Head of caudate nucleus (tissue), 42 donors: ENCODE measurements around the gene PLCD3.

Experiments
- DNase-seq, 42 donors: peaks; one replicate each; pipeline versions ENCODE4 v3.0.0 to v3.0.0-alpha.2; 2020 to 2021; ENCODE audit warnings: mixed read lengths in 7 of 42
- intact Hi-C: fragments of 100-400 bp; cut with DNase I; formaldehyde crosslinking; loops from one replicate; pipeline ENCODE4 v1.15.0; 2022

Gene PLCD3

GRCh38 chr17:45123930-45124796 lies 8.2 kb downstream of the PLCD3 start:
- intact Hi-C loops, result no loop called here
- DNase-seq, result peak in 1 of 42 donors; percentile 14

DNA sequence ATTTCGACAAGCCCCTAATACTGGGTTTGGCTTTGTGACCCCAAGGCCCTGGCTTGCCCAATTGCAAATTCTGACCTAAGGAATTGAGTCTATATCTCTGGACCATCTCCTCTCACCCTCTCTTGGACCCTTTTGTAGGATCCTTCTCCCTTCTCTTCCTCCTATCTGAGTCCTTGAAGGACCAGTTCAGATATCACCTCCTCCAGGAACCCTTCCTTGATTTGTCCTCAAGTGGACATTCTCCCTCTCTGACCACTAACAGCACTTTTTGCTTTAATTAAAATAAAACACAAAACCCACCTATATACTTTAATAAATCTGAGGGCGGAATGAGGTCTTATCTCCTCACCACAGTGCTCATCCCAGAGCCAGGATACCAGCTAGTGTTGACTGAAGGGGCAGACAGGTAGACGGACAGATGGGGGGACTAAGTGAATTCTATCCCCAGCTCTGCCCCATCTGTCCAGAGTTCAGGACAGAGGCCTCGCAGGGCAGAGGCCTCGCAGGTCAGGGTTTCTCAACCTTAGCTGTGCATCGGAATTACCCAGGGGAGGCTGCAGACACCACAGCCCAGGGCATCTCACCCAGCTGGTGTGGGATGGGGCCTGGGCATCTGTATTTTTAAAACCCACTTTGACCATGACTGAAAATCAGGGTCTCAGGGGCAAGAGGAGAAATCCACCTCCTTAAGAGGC lies 9.1 kb downstream of the PLCD3 start:
- intact Hi-C loops, result no loop called here
- DNase-seq, result no peak

- no peak for DNase-seq
Observed at GRCh38 chr17:45121055-45121454, 11.3 kb downstream of the PLCD3 start.

DNA sequence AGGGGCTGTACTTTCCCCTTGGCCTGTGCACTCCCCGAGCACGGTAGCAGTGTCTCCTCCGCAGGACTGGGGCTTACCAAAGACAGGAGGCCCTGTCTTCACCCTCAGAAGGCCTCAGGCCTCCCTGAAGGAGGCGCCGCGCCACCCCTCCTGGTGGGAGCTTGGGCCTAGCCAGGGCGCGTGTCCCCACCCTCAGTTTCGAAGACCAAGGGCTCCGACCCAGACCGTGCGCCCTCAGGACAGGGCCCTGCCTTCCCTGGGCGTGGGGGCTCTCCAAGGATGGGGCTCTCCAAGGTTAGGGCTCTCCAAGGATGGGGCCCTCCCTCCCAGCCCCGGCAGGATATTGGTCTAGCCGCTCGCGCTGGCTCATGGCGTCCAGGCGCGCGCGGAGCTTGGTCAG lies 11.8 kb downstream of the PLCD3 start:
- intact Hi-C loops, result no loop called here
- no peak for DNase-seq

More at GRCh38 chr17:45121055-45121454, 11.3 kb downstream of the PLCD3 start:
- intact Hi-C loops, result no loop called here

DNA sequence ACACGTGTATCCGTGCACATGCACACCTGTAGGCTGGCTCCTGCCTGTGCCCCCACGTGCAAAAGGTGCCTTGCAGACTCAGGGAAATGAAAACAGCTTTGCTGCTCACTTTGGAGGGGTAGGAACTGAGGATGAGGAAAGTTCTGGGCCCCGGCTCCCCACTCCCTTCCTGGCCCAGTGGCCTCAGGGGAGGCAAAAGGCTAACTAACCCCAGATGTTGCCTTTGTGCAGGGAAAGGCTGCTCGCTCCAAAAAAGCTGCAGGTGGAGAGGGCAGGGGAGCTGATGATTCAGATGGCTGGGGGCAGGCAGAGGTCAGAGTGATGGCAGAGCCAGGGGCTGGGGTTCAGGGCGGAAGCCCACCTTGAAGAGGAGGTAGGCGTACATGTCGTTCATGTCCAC lies 12.4 kb downstream of the PLCD3 start:
- intact Hi-C loops, result no loop called here
- DNase-seq, result no peak

GRCh38 chr17:45118691-45119090 lies 13.6 kb downstream of the PLCD3 start:
- intact Hi-C loops, result no loop called here
- no peak for DNase-seq

DNA sequence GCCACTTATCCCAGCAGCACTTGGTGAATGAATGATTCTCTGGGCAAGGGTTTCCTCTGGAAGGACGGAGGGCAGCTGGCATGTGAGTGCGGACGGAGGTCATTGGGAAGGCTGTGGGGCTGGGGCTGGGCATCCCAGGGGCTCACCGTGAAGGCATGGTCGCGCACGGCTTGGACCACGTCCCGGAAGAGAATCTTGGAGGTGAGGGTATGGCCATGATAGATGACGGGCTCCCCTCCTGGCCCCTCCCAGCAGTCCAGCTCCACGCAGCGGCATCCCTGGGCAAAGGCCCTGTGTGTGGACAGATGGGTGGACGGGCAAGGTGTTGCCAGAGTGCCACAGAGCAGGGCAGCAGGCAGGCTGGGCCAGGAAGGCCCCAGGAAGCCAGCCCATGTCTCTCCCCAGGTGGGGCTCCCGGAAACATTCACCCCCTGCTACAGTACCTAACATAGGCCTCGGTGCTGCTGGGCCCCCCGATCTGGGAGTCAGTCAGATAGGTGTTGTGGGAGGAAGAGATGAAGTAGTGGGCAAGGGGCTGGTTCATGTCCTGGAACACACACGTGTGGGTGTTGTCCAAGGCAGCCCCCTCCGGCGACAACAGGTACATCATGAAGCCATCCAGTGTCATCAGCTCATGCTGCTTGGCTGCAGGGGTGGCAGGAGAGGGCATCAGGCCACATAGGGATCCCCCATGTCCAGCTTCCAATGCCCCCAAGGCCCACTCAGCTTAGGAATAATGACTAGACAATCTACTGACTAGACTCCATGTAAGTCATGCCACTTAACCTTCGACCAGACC lies 14.3 kb downstream of the PLCD3 start:
- intact Hi-C loops, result no loop called here
- no peak for DNase-seq

DNA sequence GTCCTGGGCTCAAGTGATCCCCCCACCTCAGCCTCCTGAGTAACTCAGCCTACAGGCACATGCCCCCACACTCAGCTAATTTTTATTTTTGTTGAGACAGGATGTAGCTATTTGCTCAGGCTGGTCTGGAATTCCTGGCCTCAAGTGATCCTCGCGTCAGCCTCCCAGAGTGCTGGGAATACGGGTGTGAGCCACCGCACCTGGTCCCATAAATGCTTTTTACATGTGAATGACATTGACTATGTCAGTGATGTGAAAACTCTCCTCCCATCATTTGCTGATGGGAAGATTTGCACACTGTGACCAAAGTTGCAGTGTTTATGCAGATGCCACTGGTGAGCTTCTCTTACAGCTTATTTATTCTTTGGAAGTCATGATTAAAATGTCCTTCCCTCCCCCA lies 15.0 kb downstream of the PLCD3 start:
- no peak for DNase-seq
- intact Hi-C loops, result no loop called here

DNA sequence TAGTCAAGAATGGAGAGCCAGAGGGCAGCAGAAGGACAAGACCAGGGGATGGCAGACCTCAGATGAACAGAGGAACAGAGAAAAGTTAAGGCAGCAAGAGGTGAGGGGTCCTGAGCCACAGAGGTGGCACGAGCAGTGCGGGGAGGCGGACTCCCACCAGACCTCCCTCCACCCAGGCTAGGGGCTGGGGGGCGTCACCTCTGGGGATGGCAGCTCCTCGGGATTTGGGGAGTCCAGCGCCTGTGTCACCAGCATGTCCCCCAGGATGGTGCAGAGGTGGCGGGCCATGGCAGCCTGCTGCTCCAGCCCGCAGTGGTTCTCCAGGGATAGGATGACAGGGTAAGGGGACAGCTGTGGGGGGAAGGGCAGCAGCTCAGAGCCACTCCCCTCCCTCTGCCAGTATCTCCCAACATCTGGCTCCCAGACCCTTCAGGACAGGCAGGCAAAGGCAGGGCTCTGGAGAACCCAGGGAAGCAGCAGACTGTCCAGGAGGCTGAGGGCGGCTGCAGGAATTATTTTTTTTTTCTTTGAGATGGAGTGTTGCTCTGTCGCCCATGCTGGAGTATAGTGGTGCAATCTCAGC lies 15.8 kb downstream of the PLCD3 start:
- intact Hi-C loops, result no loop called here
- DNase-seq, result no peak

GRCh38 chr17:45115871-45116270 lies 16.4 kb downstream of the PLCD3 start:
- intact Hi-C loops, result no loop called here
- peak in 12 of 42 donors; percentile 23 to 67 (median 44) for DNase-seq

DNA sequence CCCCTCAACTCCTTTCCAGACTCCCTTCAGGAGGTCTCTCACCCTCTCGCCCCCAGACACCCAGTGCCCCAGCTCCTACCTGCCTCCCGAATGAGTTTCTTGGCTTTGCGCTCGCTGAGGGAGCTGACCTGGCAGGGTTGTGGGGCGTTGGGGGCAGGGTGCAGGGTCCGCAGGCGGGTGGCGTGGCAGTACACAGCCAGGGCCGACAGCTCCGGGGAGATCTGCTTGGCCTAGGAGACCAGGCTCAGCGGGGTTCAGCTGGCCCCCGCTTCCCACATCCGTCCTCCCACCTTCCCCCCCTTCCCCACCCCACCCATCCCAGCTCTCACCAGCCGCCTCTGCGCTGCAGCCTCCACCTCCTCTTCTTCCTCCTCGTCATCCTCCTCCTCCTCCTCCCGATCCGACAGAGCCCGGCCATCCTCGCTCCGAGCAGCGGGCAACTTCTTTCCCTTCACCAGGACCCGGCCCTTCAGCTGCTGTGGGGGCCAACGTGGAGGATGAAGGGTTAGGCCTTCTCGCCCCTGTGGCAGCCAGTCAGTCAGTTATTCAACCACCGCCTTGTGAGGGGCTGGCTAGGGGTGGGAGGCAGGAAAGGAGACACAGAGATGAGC lies 17.2 kb downstream of the PLCD3 start:
- intact Hi-C loops, result no loop called here
- DNase-seq, result no peak

DNA sequence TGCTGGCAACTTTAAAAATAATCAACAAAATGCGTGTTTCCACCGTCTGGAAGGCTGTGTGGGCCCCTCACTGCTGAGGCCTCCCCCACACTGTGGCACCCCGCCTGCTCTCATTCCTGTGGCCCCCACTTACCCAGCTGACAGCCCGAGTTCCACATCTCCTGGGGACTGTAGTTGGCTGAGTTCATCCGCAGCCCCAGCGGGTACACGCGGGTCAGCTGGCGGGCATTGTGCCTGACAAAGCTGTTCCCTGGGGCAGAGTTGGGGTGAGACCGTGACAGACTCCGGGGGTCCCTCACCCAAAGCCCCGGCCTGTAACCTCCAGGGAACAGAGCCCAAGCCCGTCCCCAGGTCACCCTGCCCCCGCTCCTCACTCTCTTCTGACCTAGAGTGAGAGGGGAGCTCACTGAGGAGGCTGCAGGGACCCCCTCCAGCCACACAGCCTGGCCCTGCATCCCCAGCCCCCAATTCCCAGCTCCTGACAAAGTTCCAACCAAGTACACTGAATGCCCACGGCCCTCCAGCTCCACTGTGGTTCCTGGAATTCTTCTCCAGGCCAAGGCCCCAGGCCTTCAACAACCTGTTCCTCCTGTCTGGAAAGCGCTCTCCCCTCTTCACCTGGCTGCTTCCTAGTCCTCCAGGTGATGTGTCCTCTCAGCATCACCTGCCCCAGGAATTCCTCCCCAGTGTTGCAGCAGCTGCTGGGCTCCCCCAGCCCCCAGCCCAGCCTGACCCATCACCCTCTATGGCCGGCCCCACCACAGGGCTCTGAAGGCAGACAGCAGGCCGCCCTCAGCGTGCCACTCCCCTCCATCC lies 18.0 kb downstream of the PLCD3 start:
- intact Hi-C loops, result no loop called here

DNA sequence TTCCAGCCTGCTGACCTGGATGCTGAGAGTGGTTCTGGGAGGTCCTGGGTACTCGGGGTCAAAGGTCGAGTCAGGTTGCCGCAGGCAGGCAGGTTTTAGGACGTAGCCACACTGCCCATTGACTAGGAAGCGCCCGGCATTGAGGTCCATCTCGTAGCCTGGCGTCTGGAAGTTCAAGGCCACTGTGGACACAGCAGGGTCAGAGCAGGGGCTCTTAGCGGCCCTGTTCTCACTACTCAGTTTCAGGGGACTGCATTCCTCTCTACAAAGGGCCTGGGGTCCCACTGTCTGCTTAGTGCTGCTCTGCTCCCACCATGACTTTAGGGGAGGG lies 18.9 kb downstream of the PLCD3 start:
- intact Hi-C loops, result no loop called here
- no peak for DNase-seq

More for the DNA sequence above, 18.0 kb downstream of the PLCD3 start:
- no peak for DNase-seq

- DNase-seq, result no peak
- intact Hi-C loops, result no loop called here
Observed at GRCh38 chr17:45112559-45113423, 19.5 kb downstream of the PLCD3 start.

GRCh38 chr17:45111850-45112249 lies 20.5 kb downstream of the PLCD3 start:
- intact Hi-C loops, result no loop called here
- no peak for DNase-seq

DNA sequence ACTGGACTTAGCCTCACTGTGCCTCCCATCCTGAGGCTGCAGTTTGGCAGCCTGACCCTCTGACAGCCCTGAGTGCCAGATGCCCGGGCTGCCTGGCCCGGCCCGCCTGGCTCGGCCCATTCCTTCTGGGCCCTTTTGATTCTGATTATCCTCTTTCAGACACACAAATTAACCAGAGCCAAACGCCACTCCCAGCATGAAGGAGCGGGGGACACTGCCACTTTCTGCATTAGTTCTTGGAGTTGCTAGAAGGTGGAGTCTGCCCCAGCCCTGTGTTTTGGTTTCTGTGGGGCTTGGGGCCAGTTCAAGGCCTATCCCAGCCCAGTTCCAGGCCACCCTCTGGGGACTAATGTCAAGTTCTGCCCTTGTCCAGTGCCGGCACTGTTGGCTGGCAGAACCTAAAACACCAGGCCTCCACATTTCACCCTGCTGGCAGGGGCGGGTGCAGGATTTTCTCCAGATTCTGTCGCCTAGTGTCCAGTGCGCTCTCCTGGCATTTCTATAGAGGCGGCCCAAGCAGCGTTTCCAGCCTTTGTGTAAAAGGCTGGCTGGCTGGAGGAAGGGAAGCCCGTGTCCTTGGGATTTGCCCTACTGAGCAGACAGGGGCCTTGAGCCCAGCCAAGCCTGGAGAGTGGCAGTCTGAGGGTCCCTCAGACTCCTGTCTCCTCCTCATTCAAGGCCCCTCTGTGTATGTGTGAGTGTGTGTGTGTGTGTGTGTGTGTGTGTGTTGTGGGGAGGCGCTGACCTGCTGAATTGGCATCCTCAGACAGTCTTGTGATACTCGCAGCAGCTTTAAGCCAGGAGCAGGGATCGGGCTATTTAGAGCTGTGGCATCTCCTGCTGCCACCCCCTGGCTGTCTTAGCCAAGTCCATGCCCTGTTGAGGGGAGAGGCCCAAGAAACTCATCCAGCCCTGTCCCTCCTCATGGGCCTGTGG lies 21.4 kb downstream of the PLCD3 start:
- intact Hi-C loops, result no loop called here

More for the DNA sequence above, 21.4 kb downstream of the PLCD3 start:
- peak in 23 of 42 donors; percentile 8 to 59 (median 43) for DNase-seq
